H9 (cell line): ENCODE results near the gene BRICD5. TPM values are rescaled to one million over a fixed set of nuclear protein-coding genes. Genes with fewer than 3 reads are reported as not detected.

ENCODE experiments used
- DNase-seq: peaks from one replicate; pipeline ENCODE4 v3.0.0-alpha.2; 2017
- H2AFZ ChIP-seq: one replicate; pipeline ENCODE4 v1.6.1; 2013; ENCODE audit warnings: mild to moderate bottlenecking, low read length, control low read depth, moderate library complexity
- H2AK5ac ChIP-seq: 2 replicates; pipeline ENCODE4 v1.6.1; 2013; ENCODE audit warnings: low read length, control low read depth, mixed read lengths; ENCODE audit not compliant: insufficient read length
- H2BK120ac ChIP-seq: one replicate; pipeline ENCODE4 v1.6.1; 2013; ENCODE audit warnings: low read depth, mild to moderate bottlenecking, low read length, control low read depth, inconsistent platforms; ENCODE audit not compliant: poor library complexity, severe bottlenecking
- H2BK12ac ChIP-seq: 2 replicates; pipeline ENCODE4 v1.6.1; 2013; ENCODE audit warnings: low read length, control low read depth, mixed read lengths, low read depth; ENCODE audit not compliant: insufficient read length
- H2BK15ac ChIP-seq: 2 replicates; pipeline ENCODE4 v1.6.1; 2013; ENCODE audit warnings: low read depth, low read length, control low read depth
- H2BK20ac ChIP-seq: one replicate; pipeline ENCODE4 v1.6.1; 2013; ENCODE audit warnings: low read depth, mild to moderate bottlenecking, low read length, control low read depth, inconsistent platforms; ENCODE audit not compliant: poor library complexity, severe bottlenecking
- H2BK5ac ChIP-seq: 2 replicates; pipeline ENCODE4 v1.6.1; 2013; ENCODE audit warnings: low read length, control low read depth, mixed read lengths; ENCODE audit not compliant: insufficient read length
- H3K14ac ChIP-seq: 2 replicates; pipeline ENCODE4 v1.6.1; 2013; ENCODE audit warnings: low read length, control low read depth; ENCODE audit not compliant: insufficient read depth
- H3K18ac ChIP-seq: 2 replicates; pipeline ENCODE4 v1.6.1; 2013; ENCODE audit warnings: low read depth, mild to moderate bottlenecking, mixed read lengths, low read length, control low read depth; ENCODE audit not compliant: insufficient read length
- H3K23ac ChIP-seq: 2 replicates; pipeline ENCODE4 v1.6.1; 2013; ENCODE audit warnings: low read length, control low read depth, mixed read lengths, low read depth; ENCODE audit not compliant: insufficient read length
- H3K23me2 ChIP-seq: 2 replicates; pipeline ENCODE4 v1.6.1; 2013; ENCODE audit warnings: low read depth, mild to moderate bottlenecking, mixed read lengths, low read length, control low read depth; ENCODE audit not compliant: insufficient read length, poor library complexity, severe bottlenecking
- H3K27ac ChIP-seq: 2 replicates; pipeline ENCODE4 v1.5.1; 2013; ENCODE audit warnings: low read length, control low read depth, mixed read lengths, low read depth; ENCODE audit not compliant: insufficient read length
- H3K27me3 ChIP-seq: 2 replicates; pipeline ENCODE4 v1.6.1; 2013; ENCODE audit warnings: low read length, control low read depth, inconsistent platforms; ENCODE audit not compliant: insufficient read depth
- H3K4ac ChIP-seq: 2 replicates; pipeline ENCODE4 v1.6.1; 2013; ENCODE audit warnings: low read depth, mild to moderate bottlenecking, control low read depth, inconsistent platforms, low read length, moderate library complexity
- H3K4me1 ChIP-seq: 2 replicates; pipeline ENCODE4 v1.6.1; 2013; ENCODE audit warnings: low read length, control low read depth, inconsistent platforms; ENCODE audit not compliant: insufficient read depth
- H3K4me2 ChIP-seq: 2 replicates; pipeline ENCODE4 v1.6.1; 2013; ENCODE audit warnings: low read length, control low read depth, mixed read lengths; ENCODE audit not compliant: insufficient read length, insufficient read depth
- H3K56ac ChIP-seq: 2 replicates; pipeline ENCODE4 v1.6.1; 2013; ENCODE audit warnings: low read depth, mild to moderate bottlenecking, mixed read lengths, low read length, control low read depth; ENCODE audit not compliant: insufficient read length
- H3K79me1 ChIP-seq: 2 replicates; pipeline ENCODE4 v1.6.1; 2013; ENCODE audit warnings: low read depth, mild to moderate bottlenecking, moderate library complexity, low read length, control low read depth, inconsistent platforms; ENCODE audit not compliant: insufficient read depth, poor library complexity, severe bottlenecking
- H3K79me2 ChIP-seq: 2 replicates; pipeline ENCODE4 v1.6.1; 2013; ENCODE audit warnings: low read length, control low read depth, inconsistent platforms; ENCODE audit not compliant: insufficient read depth
- H3K9ac ChIP-seq: 2 replicates; pipeline ENCODE4 v1.6.1; 2013; ENCODE audit warnings: low read length, control low read depth, mixed read lengths; ENCODE audit not compliant: insufficient read length; ENCODE audit errors: extremely low read depth
- H3K9me3 ChIP-seq: one replicate; pipeline ENCODE4 v1.6.1; 2013; ENCODE audit warnings: low read depth, low read length, inconsistent platforms; ENCODE audit not compliant: control insufficient read depth
- H3T11ph ChIP-seq: one replicate; pipeline ENCODE4 v1.6.1; 2013; ENCODE audit warnings: mild to moderate bottlenecking, low read length, control low read depth, inconsistent platforms
- H4K20me1 ChIP-seq: one replicate; pipeline ENCODE4 v1.6.1; 2013; ENCODE audit not compliant: control insufficient read depth, insufficient read length, insufficient read depth
- H4K5ac ChIP-seq: 2 replicates; pipeline ENCODE4 v1.6.1; 2013; ENCODE audit warnings: low read depth, mild to moderate bottlenecking, mixed read lengths, low read length, control low read depth; ENCODE audit not compliant: insufficient read length
- H4K8ac ChIP-seq: replicated peaks from 2 replicates; pipeline ENCODE4 v1.6.1; 2013; ENCODE audit warnings: low read length, control low read depth, mixed read lengths, low read depth; ENCODE audit not compliant: insufficient read length
- H4K91ac ChIP-seq: 2 replicates; pipeline ENCODE4 v1.6.1; 2013; ENCODE audit warnings: low read depth, mild to moderate bottlenecking, moderate library complexity, mixed read lengths, low read length, control low read depth; ENCODE audit not compliant: insufficient read length
- H3K27ac Mint-ChIP-seq, 3 experiments: 2 replicates in 2 of 3; 3 replicates in 1 of 3; pipeline ENCODE4 v1.8.0; 2020 to 2021; ENCODE audit warnings: mixed read lengths in 3 of 3, mild to moderate bottlenecking in 1 of 3, moderate library complexity in 1 of 3
- H3K27me3 Mint-ChIP-seq: 2 replicates; pipeline ENCODE4 v1.8.0; 2021; ENCODE audit warnings: low read depth, mild to moderate bottlenecking, moderate library complexity, mixed read lengths
- H3K36me3 Mint-ChIP-seq, 3 experiments: 2 replicates in 2 of 3; 3 replicates in 1 of 3; pipeline ENCODE4 v1.8.0; 2020 to 2021; ENCODE audit warnings: low read depth in 3 of 3, mixed read lengths in 3 of 3; ENCODE audit not compliant: insufficient read depth in 1 of 3
- H3K4me1 Mint-ChIP-seq, 2 experiments: 2 replicates each; pipeline ENCODE4 v1.8.0; 2020; ENCODE audit warnings: mixed read lengths in 2 of 2
- H3K4me3 Mint-ChIP-seq, 2 experiments: 2 replicates in 1 of 2; 3 replicates in 1 of 2; pipeline ENCODE4 v1.8.0; 2020 to 2021; ENCODE audit warnings: mild to moderate bottlenecking in 2 of 2, mixed read lengths in 2 of 2, moderate library complexity in 1 of 2
- H3K9me3 Mint-ChIP-seq, 2 experiments: 2 replicates in 1 of 2; 3 replicates in 1 of 2; pipeline ENCODE4 v1.8.0; 2020; ENCODE audit warnings: mild to moderate bottlenecking in 2 of 2, mixed read lengths in 2 of 2, moderate library complexity in 1 of 2
- WGBS: extraction: QIAGEN DNeasy Blood & Tissue Kit; methylation state at CpG from one replicate; pipeline ENCODE4 v1.1.7; 2013; ENCODE audit warnings: missing lambda C conversion rate, low lambda C conversion rate, mixed read lengths; ENCODE audit not compliant: insufficient read length; ENCODE audit errors: extremely low coverage; 5-methylcytosine and 5-hydroxymethylcytosine counted together
- total RNA-seq: library from RNA; stranded (reverse); gene quantifications from 2 replicates; pipeline ENCODE4 v1.2.1, GENCODE V29; 2021
- TF ChIP-seq, protein P1 (sequence below): fragments of 200-600 bp; sonication (generic); conservative IDR thresholded peaks from 3 replicates; pipeline ENCODE4 v1.8.0; 2021; ENCODE audit warnings: antibody characterized with exemption, mild to moderate bottlenecking

Gene BRICD5
- total RNA-seq, 1 experiment from 2014 or later = 11.9 TPM

GRCh38 chr16:2210009-2210332 is 692 bp downstream of the BRICD5 start:
- H3K9ac ChIP-seq = no peak overlapping the region
- no peak overlapping the region for H3K23ac ChIP-seq
- Mint-ChIP-seq H3K27me3 (no peaks in the 10 kb centered on the region; the same call in 1 of the 2 replicates), H3K36me3 (peaks cover 17 to 48% (median 46%) of the 10 kb centered on the region in 3 experiments; a peak in 6 of 7 replicates), H3K4me3 (no peak overlapping the region), H3K9me3 (no peaks in the 10 kb centered on the region), H3K4me1 (peaks cover 15 to 19% of the 10 kb centered on the region in 2 experiments), H3K27ac (no peak overlapping the region)
- H2BK5ac ChIP-seq = no peak overlapping the region
- DNase-seq = no peak
- H3T11ph ChIP-seq = no peak overlapping the region
- TF ChIP-seq, protein P1, sequence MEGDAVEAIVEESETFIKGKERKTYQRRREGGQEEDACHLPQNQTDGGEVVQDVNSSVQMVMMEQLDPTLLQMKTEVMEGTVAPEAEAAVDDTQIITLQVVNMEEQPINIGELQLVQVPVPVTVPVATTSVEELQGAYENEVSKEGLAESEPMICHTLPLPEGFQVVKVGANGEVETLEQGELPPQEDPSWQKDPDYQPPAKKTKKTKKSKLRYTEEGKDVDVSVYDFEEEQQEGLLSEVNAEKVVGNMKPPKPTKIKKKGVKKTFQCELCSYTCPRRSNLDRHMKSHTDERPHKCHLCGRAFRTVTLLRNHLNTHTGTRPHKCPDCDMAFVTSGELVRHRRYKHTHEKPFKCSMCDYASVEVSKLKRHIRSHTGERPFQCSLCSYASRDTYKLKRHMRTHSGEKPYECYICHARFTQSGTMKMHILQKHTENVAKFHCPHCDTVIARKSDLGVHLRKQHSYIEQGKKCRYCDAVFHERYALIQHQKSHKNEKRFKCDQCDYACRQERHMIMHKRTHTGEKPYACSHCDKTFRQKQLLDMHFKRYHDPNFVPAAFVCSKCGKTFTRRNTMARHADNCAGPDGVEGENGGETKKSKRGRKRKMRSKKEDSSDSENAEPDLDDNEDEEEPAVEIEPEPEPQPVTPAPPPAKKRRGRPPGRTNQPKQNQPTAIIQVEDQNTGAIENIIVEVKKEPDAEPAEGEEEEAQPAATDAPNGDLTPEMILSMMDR = no peak
- no peak overlapping the region for H3K27ac ChIP-seq
- no peak overlapping the region for H2AK5ac ChIP-seq
- WGBS = no CpG with 5 or more reads among the region's 17 CpGs
- H2BK20ac ChIP-seq = no peak overlapping the region
- H2BK15ac ChIP-seq = no peak overlapping the region
- H3K79me1 ChIP-seq = peaks cover 6% of the 10 kb centered on the region
- no peak overlapping the region for H4K8ac ChIP-seq
- H3K4me1 ChIP-seq = no peaks in the 10 kb centered on the region; the same call in 1 of the 2 replicates
- no peak overlapping the region for H2AFZ ChIP-seq
- H2BK120ac ChIP-seq = no peak overlapping the region
- no peaks in the 10 kb centered on the region for H3K9me3 ChIP-seq
- H3K56ac ChIP-seq = no peak overlapping the region
- no peak overlapping the region for H3K4me2 ChIP-seq
- H3K79me2 ChIP-seq = peaks cover 6% of the 10 kb centered on the region; the same call in 1 of the 2 replicates
- no peak overlapping the region for H3K14ac ChIP-seq
- no peaks in the 10 kb centered on the region for H4K20me1 ChIP-seq
- H4K91ac ChIP-seq = no peak overlapping the region
- H2BK12ac ChIP-seq = no peak overlapping the region
- no peak overlapping the region for H3K4ac ChIP-seq
- no peak overlapping the region for H4K5ac ChIP-seq
- H3K27me3 ChIP-seq = no peaks in the 10 kb centered on the region
- H3K18ac ChIP-seq = no peak overlapping the region
- peaks cover 16% of the 10 kb centered on the region for H3K23me2 ChIP-seq
